ENCODE measurements around the gene JARID2. TPM values are rescaled to one million over a fixed set of nuclear protein-coding genes. Genes with fewer than 3 reads are reported as not detected.

JARID2 gene
- total RNA-seq, 4 donors from 2014 or later: 10.8 to 31.6 (median 14.3) TPM

GRCh38 chr6:15329197-15329671, 83.4 kb downstream of the JARID2 start:
- ATAC-seq (ENCODE audit: low FRiP score): no peak
- TF ChIP-seq, protein P1, sequence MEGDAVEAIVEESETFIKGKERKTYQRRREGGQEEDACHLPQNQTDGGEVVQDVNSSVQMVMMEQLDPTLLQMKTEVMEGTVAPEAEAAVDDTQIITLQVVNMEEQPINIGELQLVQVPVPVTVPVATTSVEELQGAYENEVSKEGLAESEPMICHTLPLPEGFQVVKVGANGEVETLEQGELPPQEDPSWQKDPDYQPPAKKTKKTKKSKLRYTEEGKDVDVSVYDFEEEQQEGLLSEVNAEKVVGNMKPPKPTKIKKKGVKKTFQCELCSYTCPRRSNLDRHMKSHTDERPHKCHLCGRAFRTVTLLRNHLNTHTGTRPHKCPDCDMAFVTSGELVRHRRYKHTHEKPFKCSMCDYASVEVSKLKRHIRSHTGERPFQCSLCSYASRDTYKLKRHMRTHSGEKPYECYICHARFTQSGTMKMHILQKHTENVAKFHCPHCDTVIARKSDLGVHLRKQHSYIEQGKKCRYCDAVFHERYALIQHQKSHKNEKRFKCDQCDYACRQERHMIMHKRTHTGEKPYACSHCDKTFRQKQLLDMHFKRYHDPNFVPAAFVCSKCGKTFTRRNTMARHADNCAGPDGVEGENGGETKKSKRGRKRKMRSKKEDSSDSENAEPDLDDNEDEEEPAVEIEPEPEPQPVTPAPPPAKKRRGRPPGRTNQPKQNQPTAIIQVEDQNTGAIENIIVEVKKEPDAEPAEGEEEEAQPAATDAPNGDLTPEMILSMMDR (IDR thresholded peaks at IDR 0.05): no peak

DNA sequence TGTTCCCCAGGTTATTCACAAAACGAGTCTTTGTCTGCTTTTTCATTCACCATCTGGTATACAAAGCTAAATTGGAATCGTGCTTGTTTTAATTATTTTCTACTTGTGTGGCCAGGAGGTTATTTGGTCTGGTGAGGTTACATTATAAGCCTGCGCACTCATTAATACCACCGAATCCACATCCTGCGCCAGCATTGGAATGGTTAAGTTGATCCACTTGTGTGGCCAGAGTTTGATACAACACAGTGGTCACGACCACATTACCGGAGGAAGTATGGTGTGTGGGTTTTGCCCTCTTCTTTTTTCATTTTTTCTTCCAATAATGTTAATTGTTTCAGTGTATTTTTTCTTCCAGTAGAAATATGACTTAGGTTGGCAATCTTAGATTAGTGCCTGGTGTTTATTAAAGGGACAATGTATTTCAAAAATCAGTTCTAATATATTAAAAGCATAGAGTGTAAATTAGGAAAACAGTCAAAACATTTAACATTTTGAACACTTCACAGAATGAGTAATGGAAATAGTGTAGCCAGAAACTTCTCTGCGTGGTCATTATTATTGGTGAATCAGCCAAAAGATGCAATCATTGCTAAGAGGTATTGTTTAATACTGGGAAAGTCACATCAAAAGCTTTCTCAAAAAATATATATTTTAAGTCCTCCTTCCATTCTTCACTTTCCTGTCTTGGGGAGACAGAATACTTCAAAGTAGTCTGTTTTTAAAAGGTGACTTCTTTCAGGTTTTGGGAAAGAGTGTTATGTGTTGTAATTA, 84.5 kb downstream of the JARID2 start:
- no peak for ATAC-seq (ENCODE audit: low FRiP score)
- DNase-seq (ENCODE audit: low spot score): no peak
- TF ChIP-seq, protein P1 (IDR thresholded peaks at IDR 0.05): no peak

More at GRCh38 chr6:15329197-15329671, 83.4 kb downstream of the JARID2 start:
- DNase-seq (ENCODE audit: low spot score): no peak

DNA sequence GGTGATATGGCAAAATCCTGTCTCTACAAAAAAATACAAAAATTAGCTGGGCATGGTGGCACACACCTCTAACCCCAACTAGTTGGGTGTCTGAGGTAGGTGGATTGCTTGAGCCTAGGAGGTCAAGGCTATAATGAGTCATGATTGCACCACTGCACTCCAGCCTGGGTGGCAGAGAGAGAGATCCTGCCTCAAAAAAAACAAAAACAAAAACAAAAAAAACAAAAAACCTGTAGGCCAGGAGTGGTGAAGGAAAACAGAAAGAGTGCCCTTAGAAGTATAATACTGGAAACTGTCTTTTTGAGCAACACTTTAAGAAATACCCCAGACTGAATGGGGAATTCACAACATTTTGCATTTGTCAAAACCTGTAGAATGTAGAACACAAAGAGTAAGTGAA, 85.3 kb downstream of the JARID2 start:
- DNase-seq (ENCODE audit: low spot score) (no peak), ATAC-seq (ENCODE audit: low FRiP score) (no peak)
- TF ChIP-seq, protein P1 (IDR thresholded peaks at IDR 0.05): no peak

GRCh38 chr6:15331629-15332251, 85.9 kb downstream of the JARID2 start:
- TF ChIP-seq, protein P1 (IDR thresholded peaks at IDR 0.05): no peak
- ATAC-seq (ENCODE audit: low FRiP score) (no peak), DNase-seq (ENCODE audit: low spot score) (no peak)

- TF ChIP-seq, protein P1 (IDR thresholded peaks at IDR 0.05): no peak
- DNase-seq (ENCODE audit: low spot score) (no peak), ATAC-seq (ENCODE audit: low FRiP score) (no peak)
Observed at GRCh38 chr6:15332446-15332845, 86.6 kb downstream of the JARID2 start.

DNA sequence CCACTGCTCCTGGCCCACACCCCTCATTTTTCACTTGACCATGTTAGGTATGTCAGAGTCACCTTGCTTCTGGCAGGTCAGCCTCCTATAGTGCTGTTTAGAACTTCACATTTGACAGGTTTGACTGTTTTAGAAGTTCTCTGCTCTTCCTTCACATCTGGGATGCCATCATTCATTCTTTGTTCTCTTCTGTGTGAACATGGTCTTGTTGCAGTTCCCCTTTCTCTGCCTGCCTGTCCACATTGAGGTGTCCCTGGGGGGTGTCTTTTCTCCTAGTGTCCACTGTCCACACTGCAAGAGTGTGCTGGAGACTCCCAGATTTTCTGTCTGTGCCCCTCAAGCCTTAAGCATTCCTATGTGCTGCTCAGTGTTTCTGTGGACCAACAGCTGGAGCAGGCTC, 89.5 kb downstream of the JARID2 start:
- no peak for ATAC-seq (ENCODE audit: low FRiP score)

More for the DNA sequence above, 89.5 kb downstream of the JARID2 start:
- no peak for DNase-seq (ENCODE audit: low spot score)
- TF ChIP-seq, protein P1 (IDR thresholded peaks at IDR 0.05): no peak
